Mesenteric fat pad (tissue), 1 donor: ENCODE measurements around the gene CTRL. TPM values are rescaled to one million over a fixed set of nuclear protein-coding genes. Genes with fewer than 3 reads are reported as not detected.
"Not testable (repeated sequence)": the region's sequence is repeated elsewhere in the genome, so short reads cannot be mapped to it uniquely, and the experiment has no call there.

Experiments used
- DNase-seq: peaks from one replicate; pipeline ENCODE4 v3.0.0-alpha.2; 2020; ENCODE audit warnings: low spot score
- total RNA-seq: library from RNA; stranded (reverse); fragmentation: NEBNext Ultra II Directional; extraction: Animal tissue kit (Norgen Biotek cat#: 25700); gene quantifications from one replicate; pipeline ENCODE4 v1.2.1, GENCODE V29; 2021
- donor health status: DM: yes; HTN: yes; CAD: no.

The CTRL gene
- total RNA-seq, 1 donor from 2014 or later = 1.3 TPM

DNA sequence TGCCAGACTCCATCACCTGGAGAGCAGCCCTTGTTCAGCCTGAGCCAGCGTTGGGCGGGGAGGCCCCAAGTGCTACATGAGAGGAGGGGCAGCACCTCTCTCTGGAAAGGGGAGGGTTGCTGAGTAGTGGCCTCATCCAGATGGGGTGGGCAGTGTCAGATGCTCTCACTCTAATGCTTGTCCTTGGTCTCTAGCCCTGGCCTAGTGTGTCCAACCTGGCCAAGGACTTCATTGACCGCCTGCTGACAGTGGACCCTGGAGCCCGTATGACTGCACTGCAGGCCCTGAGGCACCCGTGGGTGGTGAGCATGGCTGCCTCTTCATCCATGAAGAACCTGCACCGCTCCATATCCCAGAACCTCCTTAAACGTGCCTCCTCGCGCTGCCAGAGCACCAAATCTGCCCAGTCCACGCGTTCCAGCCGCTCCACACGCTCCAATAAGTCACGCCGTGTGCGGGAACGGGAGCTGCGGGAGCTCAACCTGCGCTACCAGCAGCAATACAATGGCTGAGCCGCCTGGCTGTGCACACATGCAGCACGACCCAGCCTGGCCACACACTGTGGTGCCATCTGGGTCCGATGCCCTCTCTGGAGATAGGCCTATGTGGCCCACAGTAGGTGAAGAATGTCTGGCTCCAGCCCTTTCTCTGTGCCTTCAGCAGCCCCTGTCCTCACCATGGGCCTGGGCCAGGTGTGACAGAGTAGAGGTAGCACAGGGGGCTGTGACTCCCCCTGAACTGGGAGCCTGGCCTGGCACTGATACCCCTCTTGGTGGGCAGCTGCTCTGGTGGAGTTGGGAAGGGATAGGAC, 4.3 kb downstream of the CTRL start:
- DNase-seq = no peak

DNA sequence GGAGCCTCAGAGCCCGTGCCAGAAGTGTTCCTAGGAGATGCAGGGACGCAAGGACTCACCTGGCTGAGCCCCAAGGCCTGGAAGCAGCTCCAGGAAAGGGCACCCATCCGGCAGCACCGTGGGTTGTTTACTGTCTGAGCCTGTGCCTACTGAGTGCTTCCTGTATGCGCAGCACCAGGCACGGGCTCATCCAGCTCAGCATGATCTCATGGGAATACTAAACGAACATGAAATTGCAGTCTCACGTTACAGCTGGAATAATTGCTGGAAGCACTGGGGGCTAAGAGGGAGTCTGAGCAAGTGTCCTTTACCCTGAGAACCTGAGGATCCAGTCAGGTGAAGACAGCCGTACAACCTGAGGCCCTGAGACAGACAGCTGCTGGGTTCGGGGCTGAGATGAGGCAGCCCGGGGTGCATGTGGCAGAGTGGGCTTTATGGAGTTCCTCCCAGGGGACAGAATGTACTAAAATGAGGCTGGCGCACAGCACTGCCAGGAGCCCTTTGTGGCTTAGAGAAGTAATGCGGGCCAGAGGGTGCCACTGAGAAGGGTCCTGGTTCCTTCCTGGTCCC, 5.4 kb downstream of the CTRL start:
- no peak for DNase-seq

DNA sequence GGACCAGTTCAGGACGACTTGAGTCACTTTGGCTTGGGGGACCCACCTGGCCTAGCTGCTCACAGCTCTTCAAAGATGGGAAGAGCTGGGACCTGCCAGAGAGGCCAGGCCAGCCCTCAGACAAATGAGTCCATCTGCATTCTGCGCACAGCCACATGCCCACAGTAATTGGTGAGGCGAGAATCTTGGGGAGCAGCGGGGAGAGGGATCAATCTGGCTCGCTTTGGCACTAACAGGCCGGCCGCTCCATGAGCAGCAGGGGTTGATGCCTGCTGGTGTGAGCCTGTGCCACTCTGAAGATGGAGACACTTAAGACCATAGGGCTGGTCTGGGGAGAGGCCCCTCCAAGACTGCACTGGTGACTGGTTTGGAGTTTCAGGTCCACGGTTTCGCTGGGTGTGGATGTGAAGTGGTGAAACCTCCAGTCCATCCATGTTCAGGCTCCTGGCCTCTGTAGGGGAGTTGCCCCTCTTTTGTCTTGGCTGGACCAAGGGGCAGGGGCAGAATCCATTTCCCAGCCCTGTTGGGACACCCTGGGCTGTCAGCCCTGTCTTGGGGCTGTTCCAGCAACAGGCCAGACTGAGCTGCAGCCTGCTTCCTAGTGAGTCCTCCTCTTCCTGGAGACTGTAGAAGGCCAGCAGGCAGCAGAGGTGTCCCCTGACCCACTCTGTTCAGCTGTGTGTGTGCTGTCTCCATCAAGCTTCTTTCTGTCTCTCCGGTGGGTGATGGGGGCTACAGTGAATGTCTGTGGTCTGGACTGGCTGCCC, 7.3 kb downstream of the CTRL start:
- no peak for DNase-seq

DNA sequence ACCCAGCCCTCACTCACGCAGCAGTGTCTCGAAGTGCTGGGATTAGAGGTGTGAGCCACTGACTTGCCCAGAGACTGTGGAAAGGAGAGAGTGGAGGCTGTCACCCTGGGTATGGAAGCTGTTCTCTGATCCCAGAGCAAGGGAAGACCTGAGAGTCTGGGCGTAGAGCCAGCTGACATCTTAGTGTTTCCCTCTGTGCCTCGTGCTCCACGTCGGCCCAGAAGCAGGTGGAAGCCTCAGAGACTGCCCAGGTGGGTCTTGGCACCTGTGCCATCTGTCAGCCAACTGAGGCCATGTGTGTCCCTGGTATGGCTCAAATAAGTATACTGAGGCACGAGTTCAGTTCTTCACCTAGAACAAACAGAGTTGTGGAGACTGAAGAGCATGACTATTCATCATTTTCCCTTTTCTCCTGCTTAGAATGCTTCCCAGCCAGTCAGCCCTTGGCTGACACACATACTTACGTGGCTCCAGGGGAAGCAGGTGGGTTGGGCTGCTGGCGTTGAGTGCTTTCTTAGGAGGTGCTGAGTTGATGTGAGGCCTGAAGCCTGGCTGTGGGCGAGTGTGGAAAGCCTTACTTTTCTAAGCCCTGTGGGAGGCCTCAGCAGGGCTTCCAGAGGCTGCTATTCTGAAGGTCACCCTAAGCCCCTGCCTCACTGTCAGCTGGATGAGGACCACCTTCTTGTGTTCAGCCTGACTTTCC, 8.1 kb downstream of the CTRL start:
- DNase-seq = no peak

DNA sequence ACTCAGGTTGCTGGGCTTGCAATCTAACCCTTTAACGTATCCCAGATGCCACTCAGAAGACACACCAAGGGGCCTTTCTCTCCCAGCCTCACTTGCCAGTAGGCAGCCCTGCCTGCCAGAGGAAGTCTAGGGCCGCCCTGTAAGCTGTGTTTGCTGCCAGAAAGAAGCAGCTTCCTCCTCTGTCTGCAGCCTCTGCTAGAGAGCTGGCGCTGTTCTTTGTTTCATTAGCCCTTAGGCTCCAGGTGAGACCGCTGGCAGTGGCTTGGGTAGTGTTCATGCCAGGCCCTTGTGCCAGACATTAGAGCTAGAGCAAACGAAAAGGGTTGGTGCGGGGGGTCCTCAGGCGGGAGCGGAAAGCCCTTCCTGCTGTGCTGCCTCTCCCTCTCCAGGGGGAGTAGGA, 8.9 kb downstream of the CTRL start:
- DNase-seq = no peak

DNA sequence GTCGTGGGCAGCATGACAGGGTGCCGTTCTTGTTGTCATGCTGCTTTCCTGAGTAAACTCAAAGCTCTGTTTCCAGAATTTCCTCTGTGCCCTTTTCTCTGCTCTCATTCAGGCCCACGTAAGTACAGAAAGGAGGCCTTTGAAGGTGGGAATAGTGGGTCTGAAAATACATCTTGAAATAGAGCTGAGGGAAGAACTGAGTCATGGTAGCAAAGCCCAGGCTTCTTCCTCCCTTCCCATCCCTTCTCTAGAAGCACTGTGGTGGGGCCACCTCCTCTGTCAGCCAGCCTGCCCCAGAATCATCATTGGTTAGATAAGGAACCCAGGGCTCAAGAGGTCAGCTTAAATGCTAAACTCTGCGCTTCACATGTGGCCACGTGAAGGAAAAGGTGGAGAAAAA, 9.4 kb downstream of the CTRL start:
- DNase-seq = no peak

DNA sequence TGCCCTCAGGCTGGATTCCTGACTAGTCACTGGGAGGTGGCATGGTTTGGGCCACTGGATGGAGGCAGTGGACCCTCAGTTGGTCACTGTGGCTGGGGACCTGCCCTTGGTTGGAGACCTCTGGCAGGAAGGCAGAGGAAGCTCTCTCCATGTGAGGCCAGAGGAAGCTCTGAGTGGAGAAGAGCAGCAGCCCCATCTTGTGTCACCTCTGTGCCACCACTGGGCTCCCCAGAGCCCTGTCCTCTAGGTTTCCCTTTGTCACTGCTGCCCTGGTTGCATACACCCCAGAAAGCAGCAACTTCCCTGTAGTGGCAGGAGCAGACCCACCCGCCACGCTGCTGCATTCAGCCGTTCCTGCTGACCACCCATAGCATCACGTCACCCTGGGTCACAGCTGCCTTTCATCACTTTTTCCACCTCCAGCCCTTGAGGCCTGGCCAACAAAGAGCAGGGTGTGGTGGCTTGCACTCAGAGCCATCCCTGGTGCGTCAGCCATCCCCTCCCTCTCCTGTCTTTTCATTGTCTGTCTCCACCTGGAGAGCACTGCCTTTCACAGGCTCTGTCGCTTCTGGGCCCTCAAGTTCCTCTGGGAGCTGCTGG, 11.9 kb downstream of the CTRL start:
- DNase-seq = no peak

DNA sequence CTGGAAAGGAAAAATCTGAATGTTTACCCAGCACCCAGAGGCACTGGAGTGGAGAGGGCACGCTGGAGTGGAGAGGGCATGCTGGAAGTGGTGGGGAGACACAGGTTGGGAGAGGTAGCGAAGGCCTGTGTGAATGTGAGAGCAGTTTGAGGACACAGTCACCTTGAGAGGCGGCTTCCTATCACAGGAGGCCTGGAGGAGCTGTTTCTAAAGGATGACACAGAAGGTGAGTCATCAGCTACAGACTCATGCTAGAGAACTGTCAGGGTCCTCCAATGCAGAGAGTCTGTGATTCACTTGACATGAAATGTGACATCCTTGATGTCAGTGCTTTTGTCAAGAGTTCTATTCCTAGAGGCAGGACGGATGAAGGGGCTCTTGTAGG, 13.8 kb downstream of the CTRL start:
- no peak for DNase-seq

DNA sequence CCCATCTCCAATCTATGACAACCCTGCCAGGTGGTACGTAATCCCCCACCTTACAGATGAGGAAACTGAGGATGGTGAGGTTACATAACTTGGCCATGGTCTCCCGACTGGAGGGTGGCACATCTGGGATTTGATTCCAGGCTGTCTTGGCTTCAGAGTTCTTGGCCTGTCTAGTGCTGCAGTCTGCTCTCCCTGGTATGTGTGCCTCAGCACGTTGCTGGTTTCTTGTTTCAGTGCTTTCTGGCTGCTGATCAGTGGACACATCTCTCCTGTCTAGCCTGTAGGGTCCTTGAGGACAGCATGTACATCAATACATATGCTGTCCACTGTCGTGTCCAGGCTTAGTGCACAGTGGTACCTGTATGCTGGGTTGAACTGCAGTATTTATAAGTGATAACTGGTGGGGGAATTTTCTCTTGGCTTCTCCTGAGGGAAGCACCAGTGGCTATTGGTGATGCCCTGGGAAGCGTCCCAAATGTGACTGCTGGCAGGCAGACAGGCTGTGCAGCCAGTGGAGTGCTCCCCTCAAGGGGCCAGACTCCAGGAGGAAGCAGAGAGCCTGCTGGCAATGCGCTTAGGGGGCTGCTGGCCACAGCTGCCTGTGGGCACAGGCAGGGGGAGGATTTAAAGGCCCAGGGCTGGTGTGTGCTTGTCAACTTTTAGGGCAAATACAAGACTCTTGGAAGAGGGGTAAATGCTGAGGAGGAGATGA, 14.4 kb downstream of the CTRL start:
- DNase-seq = no peak

DNA sequence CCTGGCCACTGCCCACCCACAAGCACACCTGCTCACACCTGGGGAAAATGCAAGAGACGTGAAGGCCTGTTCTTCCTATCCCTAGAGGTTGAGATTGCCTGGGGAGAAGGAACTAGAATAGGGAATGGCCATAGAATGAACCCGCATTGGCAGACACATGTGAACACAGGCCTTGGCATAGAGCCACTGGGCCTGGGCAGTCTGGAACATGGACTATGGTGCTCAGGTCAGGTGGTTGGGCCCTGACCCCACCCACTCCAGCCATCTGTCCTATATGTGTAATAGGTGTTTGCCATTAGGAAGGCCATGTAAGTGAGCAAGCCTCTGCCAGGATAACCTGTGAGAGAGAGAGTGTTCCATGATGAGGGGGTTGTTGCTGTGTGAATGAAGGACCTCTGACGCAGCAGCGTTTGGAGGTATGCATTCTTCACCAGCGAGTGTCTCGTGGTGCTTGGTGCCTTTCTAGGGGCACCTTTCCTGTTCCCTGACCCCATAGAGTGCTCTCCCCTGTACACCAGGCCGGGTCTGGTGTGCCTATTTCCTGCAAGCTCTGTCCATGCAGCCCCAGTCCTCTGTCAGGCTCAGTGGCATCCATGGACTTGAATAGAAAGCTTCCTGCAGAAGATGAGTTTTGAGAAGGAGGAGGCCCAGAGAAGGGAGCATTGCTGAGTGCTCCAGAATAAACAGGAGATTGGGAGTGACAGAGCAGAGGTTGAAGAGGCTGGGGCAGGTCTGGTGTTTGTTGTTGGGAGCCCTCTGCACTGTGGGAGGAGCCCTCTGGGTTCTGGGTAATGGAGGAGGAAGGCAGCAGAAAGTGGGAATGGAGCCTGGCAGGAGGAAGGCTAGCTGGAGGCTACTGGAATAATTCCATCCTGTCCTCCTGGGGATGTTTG, 15.6 kb downstream of the CTRL start:
- DNase-seq = no peak

DNA sequence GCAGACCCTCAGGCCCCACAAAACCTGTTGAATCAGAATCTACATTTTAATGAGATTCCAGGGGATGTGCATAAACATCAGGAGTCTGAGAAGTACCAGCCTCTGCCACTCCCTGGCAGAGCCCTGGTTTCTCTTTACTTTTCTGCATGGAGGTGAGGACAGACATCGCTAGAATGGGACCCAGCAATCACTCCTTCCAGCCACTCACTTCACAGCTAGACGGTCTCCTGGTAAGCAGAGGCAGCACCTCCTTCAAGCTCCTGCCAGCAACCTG, 16.2 kb downstream of the CTRL start:
- DNase-seq = not testable (repeated sequence)

DNA sequence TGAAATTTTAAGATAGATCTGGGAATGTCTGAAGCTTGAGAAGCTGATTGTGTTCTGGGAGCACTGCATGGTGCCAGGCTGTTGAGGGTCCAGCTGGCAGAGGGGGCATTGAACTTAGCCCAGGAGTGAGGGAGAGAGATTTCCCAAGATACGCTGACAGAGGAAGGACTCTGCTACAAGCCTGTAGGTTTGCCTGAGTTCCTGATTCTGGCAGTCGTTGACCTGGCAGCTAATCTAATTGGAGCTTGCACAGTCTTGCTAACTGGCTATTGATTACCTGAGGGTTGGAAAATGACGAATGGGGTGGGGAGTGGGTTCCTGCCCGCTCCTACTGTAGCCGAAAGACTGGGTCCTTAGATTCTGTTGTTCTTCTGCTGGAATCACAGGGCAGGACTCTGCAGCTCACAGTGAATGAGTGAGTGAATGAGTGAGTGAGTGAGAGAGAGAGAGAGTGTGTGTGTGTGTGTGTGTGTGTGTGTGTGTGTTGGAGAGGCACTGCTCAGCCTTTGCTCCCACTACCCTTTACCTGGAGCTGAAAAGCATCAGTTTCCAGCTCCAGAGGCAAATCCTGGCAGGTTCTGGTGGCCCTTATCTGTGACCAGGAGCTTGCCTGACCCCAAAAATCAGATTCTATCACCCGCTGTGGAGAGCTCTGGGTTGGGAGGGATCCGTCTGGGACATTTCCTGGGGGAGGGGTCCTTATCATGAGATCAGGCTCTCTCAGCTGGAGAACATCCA, 16.7 kb downstream of the CTRL start:
- DNase-seq = no peak

DNA sequence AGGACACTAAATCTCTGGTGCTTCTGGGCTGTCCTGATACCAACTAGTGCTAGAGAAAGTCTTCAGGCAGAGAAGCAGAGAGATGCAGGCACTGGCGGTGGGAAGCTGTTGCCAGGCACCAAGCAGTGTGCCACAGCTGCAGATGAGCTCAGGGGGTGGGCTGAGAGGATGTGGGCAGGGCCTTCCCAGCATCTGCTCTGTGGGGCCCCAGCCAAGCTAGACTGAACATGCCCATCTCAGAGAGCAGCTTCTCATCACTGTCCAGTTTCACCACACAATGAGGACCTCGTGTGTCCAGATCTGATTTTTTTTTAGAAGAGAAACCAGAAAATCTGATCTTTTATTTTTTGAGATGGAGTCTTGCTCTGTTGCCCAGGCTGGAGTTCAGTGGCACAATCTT, 21.5 kb downstream of the CTRL start:
- no peak for DNase-seq

DNA sequence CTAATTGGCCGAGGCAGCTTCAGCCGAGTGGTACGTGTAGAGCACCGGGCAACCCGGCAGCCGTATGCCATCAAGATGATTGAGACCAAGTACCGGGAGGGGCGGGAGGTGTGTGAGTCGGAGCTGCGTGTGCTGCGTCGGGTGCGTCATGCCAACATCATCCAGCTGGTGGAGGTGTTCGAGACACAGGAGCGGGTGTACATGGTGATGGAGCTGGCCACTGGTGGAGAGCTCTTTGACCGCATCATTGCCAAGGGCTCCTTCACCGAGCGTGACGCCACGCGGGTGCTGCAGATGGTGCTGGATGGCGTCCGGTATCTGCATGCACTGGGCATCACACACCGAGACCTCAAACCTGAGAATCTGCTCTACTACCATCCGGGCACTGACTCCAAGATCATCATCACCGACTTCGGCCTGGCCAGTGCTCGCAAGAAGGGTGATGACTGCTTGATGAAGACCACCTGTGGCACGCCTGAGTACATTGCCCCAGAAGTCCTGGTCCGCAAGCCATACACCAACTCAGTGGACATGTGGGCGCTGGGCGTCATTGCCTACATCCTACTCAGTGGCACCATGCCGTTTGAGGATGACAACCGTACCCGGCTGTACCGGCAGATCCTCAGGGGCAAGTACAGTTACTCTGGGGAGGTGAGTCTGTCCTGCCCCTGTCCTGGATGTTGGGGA, 22.5 kb downstream of the CTRL start:
- DNase-seq = no peak

DNA sequence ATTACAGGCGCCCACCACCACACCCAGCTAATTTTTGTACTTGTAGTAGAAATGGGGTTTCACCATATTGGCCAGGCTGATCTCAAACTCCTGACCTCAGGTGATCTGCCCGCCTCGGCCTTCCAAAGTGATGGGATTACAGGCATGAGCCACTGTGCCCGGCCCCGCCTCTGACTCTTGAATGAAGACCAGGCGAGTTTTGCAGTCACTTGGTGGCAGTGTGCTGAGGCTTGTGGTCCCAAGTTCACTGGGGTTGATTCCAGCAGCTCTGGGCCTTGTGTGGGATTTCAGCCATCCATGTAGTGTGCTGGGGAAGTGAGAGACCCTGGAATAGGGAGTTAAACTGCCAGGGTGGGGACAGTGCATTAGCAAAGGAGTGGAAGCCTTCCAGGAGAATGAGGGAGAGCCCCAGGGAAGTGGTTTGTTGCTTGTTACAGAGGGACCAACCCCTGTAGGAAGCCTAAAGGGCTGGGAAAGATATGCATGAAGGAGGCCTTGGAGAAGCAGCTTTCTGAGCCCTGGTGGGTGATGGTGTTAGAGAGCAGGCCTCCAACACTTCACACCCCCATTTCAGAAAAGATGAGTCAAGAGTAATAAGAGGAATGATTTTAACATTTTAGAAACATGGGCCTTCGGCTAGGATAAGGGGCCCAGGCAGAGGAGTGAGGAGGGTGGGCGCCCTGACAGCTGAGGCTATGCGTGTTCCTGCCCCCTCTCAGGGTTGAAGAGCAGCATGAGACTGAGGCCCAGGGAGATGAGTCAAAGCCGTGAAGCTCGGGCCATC, 24.1 kb downstream of the CTRL start:
- DNase-seq = no peak

DNA sequence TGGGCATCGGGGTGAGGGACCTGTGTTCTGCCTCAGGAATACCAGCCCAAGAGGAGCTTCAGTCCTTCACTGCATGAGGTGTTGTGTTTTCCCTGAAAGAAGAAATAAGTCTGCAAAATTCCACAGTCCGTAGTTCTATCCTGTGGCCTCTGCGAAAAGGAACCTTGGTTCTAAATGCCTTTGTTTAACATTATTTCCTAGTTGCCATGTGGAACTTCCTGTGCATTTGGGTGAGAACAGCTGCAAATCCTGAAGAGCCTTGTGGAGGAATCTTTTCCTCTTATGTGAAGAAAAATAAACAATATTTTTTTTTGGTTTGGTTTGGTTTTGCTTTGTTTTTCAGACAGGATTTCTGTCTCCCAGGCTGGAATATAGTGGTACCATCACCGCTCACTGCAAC, 28.8 kb downstream of the CTRL start:
- no peak for DNase-seq

DNA sequence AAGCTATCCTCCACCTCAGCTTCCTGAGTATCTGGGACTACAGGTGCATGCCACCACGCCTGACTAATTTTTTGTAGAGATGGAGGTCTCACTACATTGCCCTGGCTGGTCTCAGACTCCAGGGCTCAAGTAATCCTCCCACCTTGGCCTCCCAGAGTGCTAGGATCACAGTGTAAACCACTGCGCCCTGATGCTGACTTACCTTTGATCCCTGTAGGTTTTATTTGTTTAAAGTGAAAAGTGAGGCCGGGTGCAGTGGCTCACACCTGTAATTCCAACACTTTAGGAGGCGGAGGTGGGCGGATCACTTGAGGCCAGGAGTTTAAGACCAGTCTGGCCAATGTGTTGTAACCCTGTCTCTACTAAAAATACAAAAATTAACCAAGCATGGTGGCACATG, 29.9 kb downstream of the CTRL start:
- no peak for DNase-seq

DNA sequence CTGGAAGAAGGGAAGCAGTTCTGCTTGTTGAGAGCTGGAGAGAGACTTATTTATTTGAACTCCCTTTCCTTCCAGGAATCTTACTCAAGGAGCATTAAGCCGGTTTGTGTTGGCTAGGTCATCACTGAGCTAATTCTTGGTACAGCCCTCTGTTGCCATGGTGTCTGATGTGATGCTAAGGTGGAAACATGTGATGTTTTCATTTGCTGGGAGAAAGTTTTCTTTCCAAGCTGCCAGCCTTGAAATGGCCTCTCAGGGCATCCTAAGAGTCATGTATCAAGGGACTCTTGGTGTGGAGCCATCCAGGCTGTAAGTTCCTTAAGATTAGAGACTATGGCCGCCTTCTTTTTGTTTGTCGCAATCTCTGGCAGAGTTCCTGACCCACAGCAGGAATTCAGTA, 34.4 kb downstream of the CTRL start:
- no peak for DNase-seq
